DND-41 (cell line): ENCODE results near the gene KCNA1.

ENCODE experiments used
- EZH2 ChIP-seq: IDR thresholded peaks from 3 replicates; pipeline ENCODE4 v1.6.1; 2012; ENCODE audit warnings: borderline replicate concordance, low read depth, mild to moderate bottlenecking, moderate library complexity, low read length, inconsistent platforms; ENCODE audit not compliant: severe bottlenecking
- TF ChIP-seq, protein P1 (sequence below): IDR thresholded peaks from 2 replicates; pipeline ENCODE4 v1.5.1; 2012; ENCODE audit warnings: borderline replicate concordance, low read length, moderate library complexity, mild to moderate bottlenecking; ENCODE audit not compliant: poor library complexity, severe bottlenecking; ENCODE audit errors: extremely low read depth

DNA sequence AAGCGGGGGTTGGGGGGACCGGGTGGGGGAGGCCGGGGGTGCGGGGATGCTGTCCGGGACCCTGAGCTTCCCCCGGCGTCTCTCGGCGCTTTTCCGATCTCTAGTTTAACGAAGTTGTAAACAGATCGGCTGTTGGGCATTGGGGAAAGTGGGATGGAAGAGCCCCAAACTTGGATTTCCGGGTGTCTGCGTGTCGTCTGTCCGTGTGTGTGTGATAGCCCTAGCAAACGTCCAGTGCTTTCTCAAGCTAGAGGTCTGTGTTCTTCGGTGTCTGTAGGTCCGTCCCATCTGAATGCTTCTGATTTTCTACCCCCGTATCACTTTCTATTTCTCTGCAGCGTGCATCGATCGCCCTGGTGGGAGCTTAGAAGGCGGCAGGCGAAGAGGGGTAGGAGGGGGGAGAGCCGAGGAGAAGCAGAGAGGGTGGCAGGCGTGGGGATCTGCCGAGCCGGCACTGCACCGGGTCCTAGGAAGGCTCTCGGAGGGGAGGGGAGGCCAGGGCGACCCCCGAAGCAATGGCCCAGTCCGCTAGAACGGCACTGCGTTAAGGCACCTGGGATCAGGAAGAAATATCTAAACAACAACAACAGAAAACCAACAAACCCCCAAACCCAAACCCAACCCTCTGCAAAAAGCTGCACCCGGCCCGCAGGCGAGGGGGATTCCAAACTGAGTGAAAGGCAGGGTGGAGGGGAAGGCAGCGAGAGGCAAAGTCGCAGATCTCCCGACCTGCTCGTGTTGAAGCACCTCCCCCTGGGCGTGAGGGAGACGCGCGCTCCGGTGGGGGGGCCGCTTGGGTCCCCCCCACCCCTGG is 1.0 kb downstream of the KCNA1 start:
- TF ChIP-seq, protein P1, sequence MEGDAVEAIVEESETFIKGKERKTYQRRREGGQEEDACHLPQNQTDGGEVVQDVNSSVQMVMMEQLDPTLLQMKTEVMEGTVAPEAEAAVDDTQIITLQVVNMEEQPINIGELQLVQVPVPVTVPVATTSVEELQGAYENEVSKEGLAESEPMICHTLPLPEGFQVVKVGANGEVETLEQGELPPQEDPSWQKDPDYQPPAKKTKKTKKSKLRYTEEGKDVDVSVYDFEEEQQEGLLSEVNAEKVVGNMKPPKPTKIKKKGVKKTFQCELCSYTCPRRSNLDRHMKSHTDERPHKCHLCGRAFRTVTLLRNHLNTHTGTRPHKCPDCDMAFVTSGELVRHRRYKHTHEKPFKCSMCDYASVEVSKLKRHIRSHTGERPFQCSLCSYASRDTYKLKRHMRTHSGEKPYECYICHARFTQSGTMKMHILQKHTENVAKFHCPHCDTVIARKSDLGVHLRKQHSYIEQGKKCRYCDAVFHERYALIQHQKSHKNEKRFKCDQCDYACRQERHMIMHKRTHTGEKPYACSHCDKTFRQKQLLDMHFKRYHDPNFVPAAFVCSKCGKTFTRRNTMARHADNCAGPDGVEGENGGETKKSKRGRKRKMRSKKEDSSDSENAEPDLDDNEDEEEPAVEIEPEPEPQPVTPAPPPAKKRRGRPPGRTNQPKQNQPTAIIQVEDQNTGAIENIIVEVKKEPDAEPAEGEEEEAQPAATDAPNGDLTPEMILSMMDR: no peak
- no peak for TF ChIP-seq EZH2
